GM21825 (cell line): ENCODE data around the gene RAB9A.
"Not testable (repeated sequence)": the region's sequence is repeated elsewhere in the genome, so short reads cannot be mapped to it uniquely, and the experiment has no call there.

Experiments
- ATAC-seq: cut with Tn5 transposase; IDR thresholded peaks from one replicate; pipeline ENCODE4 v1.9.1; 2021; ENCODE audit warnings: mild to moderate bottlenecking, moderate library complexity; ENCODE audit not compliant: unreplicated experiment

The RAB9A gene

DNA sequence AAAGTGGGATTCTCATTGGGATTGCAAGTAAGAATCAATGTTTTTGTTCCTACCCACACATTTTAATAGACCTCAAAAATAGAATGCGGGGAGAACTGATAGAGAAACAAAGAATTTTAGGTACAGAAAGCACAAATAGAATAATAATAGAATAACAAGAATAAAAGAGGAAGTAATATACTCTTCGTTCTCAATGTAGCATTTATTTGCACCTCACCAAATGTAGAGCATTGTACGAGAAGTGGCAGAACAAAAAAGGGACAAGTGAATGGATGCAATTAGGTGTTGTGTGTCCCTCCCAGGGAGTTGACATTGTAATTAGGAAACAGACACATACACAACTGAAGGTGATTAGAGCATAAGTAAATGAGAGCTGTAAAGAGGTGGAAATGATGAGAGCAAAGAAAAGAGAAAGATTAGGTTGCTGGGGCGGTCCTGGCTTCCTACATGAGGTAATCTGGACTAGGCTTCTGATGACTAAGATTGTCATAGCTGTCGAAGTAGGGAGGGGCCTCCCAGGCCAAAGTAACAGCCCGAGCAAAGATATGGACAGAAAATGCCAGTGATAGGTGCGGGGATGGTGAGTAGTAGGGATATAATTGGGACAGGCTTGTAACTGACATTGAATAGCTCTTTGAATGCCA, 10.4 kb downstream of the RAB9A start:
- ATAC-seq = peak; percentile 38

DNA sequence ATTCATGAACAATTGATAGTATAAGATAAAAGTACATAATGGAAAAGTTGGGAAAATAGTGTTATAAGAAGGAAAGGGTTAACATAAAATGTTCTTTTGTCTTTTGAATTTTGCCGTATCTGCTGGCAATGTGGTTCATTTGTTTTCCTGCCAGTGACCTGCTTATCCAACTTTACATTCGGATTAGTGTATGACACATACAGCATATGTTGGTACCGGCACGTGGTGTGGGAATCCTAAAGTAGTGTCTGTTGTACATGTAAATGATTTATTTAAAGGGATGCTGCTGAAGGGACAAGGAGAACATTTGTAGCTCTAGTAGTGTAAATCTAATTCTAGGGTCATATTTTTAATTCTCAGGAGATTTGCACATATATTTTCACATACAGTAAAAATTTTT, 11.5 kb downstream of the RAB9A start:
- ATAC-seq = no peak

DNA sequence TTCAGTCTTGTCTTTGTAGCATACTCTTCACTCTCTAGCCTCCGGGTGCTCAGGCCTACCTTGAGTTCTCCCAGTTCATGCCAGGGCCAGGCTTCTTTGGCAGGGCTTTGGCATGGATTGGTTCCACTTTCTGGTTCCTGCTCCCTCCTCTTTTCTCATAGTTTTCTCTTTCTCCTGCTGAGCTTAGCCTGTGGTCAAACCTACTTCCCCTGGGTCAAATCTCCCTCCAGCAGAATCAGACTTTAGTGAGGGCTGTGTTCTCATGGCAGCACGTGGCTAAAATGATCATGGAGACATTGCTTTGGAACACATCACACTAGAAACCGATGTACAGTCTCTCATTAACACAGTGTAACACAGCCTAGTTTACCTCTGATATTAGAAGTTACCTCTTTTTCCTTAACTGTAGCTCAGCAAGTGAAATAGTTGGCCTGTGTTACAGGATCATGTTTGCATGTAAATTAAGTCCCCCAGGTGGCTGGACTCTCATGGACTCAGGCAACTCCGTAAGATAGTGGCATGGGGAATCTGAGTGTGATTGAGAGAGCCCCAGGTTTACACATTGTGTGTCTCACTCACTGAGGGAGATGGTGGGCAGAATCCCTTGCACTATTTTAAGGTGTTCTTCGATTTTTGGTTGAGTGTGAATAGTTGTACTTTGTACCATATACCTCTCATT, 13.3 kb downstream of the RAB9A start:
- no peak for ATAC-seq

DNA sequence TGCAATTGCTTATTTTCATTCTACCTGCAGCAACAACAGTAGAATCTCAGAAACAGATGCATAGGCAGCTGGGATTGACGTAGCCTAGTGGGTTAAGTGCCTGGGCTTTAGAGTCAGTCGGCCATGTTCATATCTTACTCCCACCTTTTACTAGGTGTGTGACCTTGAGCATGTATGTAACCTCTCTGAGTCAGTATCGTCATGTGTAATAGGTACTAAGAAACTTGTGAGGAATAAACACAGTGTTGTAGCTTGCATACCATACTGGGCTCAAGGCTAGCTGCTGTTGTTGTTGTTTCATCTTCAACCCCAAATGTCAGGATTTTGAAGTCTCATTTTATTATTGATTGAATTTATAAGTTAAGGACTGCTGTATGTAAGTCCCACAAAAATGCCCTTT, 14.2 kb downstream of the RAB9A start:
- ATAC-seq = no peak

DNA sequence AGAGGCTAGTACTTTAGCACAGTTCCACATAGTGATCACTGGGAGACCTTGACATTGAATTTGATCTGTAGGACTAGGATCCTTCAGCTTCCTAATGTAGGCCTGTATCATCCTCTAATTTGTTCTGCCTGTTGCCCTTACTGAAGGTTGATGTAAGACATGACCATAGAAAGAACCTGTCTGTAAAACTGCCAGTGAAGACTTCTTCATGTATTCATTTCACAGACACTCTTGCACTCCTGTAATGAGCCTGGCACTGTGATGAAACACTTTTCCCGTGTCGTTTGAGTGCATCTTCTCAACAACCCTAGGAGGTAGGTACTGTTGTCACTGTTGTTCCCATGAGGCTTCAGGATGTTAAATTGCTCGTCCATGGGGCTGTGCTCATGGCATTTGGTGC, 14.7 kb downstream of the RAB9A start:
- no peak for ATAC-seq

DNA sequence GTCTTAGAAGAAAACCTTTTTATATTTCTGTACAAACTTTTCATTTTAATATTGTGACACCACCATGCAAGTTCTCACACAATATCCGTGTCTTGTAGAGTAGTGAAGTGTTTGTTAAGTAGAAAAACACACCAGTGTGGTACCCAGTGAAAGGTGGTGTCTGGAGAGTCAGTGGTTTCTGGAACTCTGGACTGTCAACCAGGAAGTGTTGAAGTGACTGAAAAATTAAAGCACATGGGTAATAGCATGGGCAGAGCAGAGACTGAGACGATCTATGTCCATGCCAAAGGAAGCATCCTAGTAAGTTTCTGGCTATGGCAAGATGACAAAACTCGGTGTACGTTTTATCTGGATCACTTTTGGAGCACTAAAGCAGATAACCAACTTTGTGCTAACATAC, 22.2 kb downstream of the RAB9A start:
- ATAC-seq = no peak

DNA sequence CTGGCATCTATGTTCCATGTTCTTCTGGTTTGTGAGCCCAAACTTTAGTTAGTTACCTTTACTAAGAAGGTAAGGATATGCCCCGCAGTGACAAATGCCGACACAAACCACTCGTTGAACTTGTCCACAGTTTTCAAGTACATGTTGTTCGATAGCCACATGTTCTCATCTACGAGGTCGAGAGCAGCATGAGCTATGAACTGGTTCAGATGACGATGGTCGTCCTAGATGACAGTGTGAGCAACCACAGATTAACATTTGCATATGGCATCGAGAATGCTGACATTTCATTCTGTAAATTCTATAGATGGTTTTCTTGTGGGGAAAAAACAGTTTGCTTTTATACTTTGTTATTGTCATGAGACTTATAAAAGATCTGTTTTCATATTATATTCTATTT, 27.5 kb downstream of the RAB9A start:
- no peak for ATAC-seq

DNA sequence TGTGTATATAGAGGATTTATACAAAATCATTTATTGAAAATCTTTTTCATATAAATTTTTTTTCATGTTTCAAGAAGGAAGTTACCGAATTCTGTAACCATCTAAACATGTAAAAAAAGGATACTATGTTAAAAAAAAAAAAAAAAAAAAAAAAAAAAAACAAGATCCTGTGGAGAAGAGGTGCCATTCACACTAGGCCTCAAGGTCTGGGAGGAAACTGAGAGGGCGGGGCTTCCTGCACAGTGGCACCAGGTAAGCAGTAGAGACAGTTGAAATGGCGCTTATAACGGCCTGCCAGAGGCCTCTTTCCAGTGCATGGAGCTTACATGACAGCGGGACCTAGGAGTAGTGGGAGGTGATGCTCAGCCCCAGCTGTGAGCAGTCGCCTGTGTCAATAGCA, 28.0 kb downstream of the RAB9A start:
- no peak for ATAC-seq

DNA sequence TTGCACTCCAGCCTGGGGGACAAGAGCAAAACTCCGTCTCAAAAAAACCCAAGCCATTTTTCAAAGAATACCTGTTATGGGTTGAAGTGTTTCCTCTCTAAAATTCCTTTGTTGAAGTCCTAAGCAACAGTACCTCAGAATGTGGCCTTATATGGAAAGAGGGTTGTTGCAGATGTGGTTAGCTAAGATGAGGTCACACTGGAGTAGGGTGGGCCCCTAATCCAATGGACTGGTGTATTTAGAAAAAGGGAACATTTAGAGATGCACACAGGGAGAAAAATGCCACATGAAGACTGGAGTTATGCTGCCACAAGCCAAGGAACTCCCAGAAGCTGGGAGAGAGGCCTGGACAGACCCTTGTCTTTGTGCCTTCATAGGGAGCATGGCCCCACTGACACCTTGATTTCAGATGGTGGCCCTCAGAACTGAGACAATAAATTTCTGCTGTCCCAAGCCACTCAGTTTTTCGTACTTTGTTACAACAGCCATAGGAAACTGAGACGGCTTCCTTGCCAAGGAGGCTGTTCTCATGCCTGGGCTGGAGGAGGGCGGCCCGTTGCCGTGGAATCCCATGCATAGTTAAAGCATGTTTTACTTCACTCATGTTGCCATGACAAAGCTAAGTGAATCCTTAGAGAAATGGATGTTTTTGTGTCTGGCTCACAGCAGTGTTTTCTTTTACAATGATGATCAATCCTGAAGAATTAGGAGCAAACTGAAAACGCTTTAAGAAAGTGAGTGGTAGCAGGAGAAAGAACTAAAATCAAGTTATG, 29.0 kb downstream of the RAB9A start:
- no peak for ATAC-seq

DNA sequence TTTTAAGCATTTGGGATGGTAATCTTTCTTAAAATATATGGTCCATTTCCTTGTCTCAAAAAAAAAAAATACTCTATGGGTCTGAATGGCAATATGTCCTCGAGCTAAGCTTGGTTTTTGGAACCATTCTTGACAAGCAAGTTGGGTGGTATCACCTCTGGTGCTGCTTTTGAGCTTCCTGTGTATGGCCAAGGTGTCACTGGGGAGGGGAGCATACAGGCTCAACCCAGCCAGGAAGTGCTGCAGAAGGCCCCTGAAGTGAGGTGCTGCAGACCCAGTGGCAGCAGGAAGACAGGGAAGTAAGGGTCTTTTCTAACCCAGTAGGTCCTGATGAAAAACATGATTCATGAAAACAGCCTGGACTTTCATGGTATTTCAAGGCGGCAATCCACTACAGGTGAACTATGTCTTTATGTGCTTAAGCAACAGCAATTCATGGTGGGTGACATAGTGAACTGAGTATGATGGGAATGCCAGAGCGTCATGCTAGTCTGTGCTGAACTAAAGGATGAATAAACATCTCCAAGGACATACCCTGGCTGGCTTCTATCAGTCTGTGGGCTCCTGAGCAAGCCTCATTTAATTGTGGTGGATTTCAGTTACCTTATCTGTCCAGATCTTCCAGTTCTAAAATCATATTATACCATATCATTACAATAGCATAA, 30.4 kb downstream of the RAB9A start:
- no peak for ATAC-seq

DNA sequence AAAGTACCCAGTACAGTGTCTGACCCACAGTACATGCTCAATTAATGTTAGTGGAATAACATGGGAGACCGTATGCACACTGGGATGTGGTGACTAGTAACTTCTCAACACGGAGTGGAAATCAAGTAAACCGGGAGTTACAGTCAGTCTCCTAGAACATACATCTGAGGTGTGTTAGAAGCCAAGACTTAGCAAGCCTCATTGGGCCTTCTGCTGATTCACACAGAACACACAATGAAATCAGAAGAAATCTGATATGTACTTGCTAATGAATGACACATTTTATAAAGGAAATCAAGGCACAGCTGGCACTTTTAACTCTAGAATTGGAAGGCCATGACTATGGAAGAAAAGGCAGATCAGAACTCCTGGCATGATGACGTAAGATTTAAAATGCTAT, 32.4 kb downstream of the RAB9A start:
- no peak for ATAC-seq

DNA sequence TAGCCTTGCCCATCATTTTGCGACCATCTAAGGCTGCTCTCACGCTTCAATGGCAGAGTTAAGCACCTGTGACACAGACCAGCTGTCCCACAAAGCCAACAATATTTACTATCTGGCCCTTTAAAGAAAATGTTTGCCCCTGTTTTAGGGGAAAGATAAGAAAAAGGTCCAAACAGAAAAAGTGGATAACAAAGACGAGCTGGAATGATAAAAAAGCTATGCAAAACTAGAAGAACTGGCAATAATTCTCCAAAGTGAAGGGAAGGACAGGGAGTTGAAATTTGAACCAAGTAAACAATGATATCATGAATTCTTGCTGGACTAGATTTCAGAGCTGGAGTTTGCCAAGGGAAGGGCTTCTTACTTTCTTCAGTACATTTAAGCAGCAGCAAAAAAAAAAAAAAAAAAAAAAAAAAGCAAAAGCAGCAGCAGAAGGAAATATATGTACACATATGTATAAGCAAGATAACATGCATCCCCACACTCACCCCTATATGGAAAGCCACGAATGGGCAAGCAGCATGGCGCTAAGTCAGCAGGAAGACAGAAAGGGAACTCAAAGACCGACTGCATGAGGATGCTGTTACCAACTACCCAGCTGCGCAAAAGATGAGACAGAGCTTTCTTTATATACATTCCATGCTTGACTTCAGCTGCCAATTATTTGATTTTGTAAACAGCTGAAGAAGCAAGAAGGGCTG, 33.0 kb downstream of the RAB9A start:
- ATAC-seq = no peak

DNA sequence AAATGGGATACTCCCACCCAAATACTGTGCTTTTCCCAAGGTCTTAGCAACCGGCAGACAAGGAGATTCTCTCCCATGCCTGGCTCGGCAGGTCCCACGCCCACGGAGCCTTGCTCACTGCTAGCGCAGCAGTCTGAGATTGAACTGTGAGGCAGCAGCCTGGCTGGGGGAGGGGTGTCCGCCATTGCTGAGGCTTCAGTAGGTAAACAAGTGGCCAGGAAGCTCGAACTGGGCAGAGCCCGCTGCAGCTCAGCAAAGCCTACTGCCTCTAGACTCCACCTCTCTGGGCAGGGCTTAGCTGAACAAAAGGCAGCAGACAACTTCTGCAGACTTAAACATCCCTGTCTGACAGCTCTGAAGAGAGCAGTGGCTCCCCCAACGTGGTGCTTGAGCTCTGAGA, 36.0 kb downstream of the RAB9A start:
- not testable (repeated sequence) for ATAC-seq

DNA sequence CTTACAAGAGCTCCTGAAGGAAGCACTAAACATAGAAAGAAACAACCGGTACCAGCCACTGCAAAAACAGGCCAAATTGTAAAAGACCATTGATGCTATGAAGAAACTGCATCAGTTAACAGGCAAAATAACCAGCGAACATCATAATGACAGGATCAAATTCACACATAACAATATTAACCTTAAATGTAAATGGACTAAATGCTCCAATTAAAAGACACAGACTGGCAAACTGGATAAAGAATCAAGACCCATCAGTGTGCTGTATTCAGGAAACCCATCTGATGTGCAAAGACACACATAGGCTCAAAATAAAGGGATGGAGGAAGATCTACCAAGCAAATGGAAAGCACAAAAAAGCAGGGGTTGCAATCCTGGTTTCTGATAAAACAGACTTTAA, 37.7 kb downstream of the RAB9A start:
- ATAC-seq = not testable (repeated sequence)

DNA sequence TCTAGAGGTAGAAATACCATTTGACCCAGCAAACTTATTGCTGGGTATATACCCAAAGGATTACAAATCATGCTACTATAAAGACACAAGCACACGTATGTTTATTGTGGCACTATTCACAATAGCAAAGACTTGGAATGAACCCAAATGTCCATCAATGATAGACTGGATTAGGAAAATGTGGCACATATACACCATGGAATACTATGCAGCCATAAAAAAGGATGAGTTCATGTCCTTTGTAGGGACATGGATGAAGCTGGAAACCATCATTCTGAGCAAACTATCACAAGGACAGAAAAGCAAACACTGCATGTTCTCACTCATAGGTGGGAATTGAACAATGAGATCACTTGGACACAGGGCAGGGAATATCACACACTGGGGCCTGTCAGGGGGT, 41.6 kb downstream of the RAB9A start:
- not testable (repeated sequence) for ATAC-seq

DNA sequence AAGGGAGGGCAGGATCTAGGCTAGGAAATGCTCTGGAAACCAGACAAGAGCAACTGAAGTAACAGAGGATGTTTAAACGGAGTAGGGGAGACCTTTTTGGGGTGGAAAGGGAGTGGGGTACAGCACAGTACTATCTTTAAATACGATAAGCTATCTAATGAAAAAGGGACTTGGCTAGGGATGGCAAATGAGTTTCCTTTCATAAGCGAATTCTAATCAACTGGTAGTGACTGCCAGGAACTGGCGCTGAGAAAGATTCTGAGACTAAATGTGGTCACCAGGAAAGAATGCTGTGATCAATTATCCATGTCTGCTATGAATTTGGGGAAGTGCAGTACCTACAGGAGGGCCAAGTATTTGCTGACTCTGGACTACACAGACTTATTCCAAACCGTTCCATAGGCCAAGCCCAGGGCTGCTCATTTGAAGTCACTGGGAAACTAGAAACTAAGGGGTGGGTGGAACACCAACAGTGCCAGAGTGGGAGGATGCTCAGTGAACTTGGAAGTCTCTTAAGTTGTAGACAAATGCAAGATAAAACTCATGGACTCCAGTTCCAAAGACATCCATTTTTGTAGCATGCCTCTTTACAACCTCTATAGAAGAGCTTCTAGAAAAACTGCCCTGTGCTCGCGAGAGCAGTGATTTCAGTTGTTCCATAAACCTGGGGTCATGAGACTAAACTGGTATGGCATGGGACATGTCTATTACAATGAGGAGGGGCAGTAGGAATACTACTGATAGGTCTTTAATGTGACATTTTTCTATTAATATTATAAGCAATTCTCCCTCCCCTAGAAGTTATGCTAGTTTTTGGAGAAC, 43.5 kb downstream of the RAB9A start:
- ATAC-seq = no peak

DNA sequence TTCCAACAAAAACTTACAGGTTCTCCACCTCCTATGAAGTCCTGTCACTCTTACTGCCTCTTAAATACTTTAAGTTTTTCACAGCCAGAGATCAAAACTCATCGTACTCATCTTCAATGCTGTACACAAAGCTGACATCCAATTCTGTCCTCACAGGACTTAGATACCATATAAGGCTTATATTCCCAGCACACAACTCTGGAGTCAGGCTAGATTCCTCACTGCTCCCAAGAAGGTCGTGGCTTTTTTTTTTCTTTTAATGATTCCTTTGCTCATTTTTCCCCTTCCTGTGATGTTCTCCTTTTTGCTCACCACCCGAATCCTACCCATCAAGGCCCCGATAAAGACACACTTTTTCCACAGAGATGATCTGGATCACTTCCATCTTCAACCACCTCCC, 44.6 kb downstream of the RAB9A start:
- no peak for ATAC-seq

DNA sequence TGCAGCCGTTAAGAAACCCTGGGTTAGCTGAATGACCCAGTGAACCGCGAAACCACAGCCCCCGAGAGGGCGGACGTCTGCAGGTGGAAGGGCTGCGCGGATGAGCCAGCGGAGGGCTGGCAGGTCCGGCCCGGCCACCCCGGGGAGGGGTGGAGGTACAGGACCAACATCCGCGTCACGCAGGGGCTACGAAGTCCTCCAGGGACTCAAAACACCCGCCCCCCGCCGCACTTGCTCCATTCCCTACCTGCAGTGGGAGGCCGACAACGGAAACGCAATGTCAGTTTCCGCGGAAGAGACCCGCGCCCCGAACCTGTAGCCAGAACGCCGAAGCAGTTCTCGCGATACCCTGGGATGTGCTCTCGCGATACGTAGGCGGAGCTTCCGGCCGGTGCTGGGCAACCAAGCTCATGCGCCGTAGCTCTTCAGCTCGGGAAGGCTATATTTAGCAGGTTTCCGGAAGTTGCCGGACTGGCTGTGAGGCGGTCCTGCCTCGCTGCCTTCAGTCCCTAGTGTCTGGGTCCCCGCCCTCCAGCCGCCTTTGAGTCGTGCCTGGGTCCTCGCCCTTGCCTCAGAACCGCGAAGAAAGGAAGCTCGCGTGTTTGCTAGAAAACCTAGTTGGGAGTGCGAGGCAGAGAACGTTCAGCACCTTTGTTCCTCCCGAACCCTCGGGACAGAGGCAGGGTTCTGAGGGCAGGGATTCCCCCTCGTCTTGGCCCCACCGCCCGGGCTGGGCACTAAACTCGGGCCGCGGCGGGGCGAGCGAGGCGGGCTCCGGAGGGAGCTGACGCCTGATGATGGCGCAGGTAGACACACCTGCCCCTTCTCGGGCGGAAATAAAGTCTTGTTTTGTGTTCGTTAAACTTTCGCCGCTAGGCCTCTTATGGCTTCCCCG, 45.6 kb downstream of the RAB9A start, which contains the start of the genes OFD1 and TRAPPC2:
Gene OFD1 (plus strand): TSS at position 471 of the 895 bp plus-strand sequence. CDS start 324 bp downstream, at position 795.
Gene TRAPPC2 (minus strand): TSS at position 343 of the 895 bp plus-strand sequence. CDS start 14,657 bp downstream, outside the sequence.
- peak; percentile 93 for ATAC-seq

DNA sequence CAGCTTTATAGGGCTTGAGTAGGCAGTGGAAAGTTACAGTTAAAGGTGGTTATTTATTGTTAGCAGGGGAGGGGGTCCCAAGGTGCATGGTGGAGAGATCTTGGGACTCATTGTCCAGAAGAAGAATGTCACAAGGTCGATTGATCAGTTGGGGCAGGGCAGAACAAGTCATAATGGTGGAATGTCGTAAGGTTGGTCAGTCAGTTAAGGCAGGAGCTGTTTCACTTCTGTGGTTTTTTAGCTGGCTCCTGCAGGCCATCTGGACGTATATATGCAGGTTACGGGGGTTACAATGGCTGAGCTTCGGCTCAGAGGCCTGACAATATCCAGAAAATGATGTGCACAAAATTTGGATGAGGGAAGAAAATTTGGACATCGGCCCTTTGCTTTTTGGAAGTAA, 52.8 kb downstream of the RAB9A start:
- ATAC-seq = no peak
